GM04503 (cell line): ENCODE data around the gene PEX7.
"Not testable (repeated sequence)": the region's sequence is repeated elsewhere in the genome, so short reads cannot be mapped to it uniquely, and the experiment has no call there.

Experiments used
- DNase-seq: peaks from one replicate; pipeline ENCODE4 v3.0.0-alpha.2; 2012; ENCODE audit warnings: low read depth

Gene PEX7

DNA sequence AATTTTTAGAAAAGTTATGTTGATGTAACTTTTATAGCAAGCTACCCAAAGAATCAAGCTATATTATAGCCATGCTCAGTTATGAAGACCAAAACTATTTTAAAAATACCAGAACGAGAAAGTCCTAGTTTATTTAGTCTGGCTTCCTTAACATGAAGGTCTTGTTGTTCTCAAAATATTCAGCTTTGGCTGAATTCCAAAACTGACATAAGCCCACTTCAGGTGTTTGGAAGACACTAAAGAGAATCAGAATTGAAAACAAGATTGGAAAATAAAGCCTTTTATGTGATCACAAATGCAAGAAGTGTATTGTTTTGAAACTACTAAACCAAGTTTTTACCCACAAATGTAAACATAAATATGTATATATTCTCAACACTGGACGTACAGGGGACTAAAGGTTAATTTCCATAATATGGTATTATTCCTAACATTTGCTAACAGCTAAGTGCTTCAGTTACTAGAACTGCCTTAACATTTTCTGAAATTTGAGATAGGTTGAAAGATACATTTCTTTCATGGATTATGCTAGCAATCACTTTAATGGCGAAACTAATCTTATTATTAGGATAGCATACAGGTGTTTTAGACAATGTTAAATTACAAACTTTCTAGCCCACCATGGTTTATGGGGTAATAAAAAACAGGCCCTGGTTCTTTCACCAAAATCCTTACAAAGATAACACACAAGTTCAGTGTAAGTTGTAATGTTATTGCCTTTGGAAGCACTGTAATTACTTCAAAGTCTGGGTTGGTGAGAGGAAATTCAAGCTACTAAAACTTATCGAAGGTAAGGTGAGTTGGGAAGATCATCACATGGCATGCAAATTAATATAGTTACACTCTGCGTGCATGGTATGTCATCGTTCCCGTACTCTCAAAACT lies 31.7 kb upstream of the PEX7 start:
- no peak for DNase-seq

DNA sequence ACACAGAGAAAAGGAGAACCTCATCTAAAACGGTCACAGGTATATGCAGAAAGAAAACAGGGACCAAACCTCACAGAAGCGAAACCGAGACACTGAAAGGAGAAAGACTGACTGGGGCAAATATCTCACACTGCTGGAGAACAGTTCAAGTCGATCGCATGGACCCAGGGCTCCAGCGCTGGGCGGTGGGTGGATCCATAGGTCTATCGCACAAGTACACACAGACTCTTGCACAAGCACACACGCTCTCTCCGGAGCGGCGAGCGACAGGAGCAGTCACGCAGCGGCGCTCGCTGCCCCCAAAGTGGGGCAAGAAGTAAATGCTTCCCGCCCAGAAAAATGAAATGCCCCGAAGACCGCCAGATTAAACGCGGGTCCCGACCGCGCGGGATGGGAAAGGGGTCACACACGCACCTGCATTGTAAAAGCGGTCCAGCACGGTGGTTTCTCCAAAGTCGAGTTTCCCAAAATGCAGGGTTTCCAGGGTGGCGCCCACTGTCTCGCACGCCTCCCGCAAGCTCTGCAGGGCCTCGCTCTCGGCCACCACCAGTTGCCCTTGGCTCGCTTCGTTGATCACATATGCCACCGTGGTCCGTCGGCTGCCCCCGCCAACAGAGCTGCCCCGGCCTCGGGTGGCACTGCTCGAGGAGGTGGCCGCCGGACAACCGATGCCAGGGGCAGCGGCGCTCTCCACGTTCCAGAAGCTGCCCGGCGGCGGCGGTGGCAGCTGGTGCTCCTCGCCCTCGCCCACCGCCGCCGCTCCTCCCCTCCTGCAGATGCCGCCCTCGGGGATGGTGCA lies 30.9 kb upstream of the PEX7 start:
- no peak for DNase-seq

DNA sequence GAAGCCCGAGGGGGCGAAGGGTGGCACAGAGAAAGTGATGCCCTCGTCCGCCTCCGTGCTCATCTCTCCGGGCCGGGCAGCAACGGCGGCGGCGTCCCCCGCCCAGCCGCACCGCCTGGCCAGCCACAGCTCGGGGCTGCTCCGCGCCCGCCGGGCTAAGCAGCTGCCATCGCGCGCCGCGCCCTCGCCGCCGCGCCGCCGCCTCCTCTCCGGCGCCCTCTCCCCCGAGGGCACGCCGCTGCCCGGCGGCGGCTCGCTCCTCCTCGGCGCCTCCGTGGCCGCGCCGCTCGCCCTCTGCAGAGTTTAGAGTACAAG lies 30.3 kb upstream of the PEX7 start:
- DNase-seq = no peak

GRCh38 chr6:136792410-136793262 lies 29.8 kb upstream of the PEX7 start, which contains the start of gene MAP3K5:
Gene MAP3K5 (minus strand): TSS chr6:136792477. CDS start chr6:136792157, 320 bp downstream.
- peak; percentile 37 for DNase-seq

DNA sequence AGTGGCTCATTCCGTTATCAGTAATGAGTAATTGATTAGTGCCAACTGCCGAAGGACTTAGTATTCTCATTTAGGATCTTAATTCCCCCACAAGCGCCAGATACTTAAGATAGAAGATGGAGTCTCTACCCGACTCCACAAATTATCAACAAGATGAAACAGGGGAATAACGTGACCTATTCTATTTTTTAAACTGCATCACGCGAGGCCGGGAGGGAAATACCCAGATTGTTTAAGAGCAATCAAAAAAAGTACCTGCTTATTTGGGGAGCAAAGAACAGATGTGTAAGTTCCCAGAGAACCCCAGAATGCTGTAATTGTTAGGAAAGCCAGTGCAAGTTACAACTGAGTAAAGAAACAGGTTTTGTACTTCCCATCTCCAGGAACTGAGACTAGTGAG lies 29.0 kb upstream of the PEX7 start:
- DNase-seq = no peak

GRCh38 chr6:136795386-136795785 lies 27.0 kb upstream of the PEX7 start:
- DNase-seq = no peak

- DNase-seq = no peak
Observed at GRCh38 chr6:136795996-136796395, 26.4 kb upstream of the PEX7 start.

- DNase-seq = no peak
Observed at GRCh38 chr6:136798044-136798443, 24.3 kb upstream of the PEX7 start.

DNA sequence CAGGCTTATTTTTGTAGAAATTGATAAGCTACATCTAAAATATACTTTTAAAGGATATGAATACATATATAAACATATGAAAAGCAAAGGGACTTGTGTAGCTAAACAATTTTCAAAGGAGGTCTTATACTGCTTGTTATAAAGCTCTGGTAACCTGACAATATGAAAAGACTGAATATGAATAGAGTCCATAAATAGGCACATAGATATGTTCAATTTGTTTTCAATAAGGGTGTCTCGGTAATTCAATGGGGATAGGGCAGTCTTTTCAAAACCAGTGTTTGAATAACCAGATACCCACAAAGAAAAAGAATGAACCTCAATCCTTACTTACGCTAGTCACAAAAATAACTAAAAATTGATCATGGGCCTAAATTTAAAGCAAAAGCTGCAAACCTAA lies 20.8 kb upstream of the PEX7 start:
- DNase-seq = no peak

DNA sequence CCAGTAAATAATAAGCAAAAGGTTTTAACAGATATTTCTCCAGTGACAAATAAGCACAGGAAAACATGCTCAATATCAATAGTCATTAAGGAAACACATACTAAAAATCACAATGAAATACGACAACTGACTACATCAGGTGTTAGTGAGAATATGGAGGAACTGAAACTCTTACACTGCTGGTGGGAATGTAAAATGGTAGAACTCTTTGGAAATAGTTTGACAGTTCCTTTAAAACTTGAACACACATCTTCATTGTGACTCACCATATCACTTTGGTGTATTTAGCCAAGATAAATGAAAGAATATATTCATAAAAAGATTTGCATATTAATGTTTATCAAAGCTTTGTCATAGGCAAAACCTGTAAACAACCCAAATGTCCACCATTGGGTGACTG lies 18.8 kb upstream of the PEX7 start:
- DNase-seq = no peak

- no peak for DNase-seq
Observed at GRCh38 chr6:136809091-136809860, 13.1 kb upstream of the PEX7 start.

- DNase-seq = no peak
Observed at GRCh38 chr6:136811272-136811671, 11.1 kb upstream of the PEX7 start.

GRCh38 chr6:136812174-136812573 lies 10.2 kb upstream of the PEX7 start:
- no peak for DNase-seq

DNA sequence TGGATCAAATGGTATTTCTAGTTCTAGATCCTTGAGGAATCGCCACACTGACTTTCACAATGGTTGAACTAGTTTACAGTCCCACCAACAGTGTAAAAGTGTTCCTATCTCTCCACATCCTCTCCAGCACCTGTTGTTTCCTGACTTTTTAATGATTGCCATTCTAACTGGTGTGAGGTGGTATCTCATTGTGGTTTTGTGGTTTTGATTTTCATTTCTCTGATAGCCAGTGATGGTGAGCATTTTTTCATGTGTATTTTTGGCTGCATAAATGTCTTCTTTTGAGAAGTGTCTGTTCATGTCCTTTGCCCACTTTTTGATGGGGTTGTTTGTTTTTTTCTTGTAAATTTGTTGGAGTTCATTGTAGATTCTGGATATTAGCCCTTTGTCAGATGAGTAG lies 6.8 kb upstream of the PEX7 start:
- not testable (repeated sequence) for DNase-seq

GRCh38 chr6:136816656-136817055 lies 5.7 kb upstream of the PEX7 start:
- DNase-seq = no peak

GRCh38 chr6:136820561-136820960 lies 1.8 kb upstream of the PEX7 start:
- no peak for DNase-seq

DNA sequence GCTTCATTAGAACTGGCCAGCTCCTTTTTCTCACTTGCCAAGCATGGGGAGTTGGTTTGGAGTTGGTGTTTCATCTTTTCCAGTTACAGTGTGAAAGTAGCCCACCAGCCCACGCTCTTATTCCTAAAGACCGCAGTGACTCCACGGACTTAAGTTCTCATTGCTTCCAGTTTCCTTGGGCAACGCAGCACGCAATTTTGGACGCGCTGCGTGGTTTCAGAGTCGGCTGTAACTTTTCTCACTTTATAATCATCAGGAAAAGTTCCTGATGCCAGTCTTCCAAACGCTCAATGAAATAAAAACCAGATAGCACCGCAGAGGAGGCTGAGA lies 381 bp upstream of the PEX7 start:
- DNase-seq = no peak

DNA sequence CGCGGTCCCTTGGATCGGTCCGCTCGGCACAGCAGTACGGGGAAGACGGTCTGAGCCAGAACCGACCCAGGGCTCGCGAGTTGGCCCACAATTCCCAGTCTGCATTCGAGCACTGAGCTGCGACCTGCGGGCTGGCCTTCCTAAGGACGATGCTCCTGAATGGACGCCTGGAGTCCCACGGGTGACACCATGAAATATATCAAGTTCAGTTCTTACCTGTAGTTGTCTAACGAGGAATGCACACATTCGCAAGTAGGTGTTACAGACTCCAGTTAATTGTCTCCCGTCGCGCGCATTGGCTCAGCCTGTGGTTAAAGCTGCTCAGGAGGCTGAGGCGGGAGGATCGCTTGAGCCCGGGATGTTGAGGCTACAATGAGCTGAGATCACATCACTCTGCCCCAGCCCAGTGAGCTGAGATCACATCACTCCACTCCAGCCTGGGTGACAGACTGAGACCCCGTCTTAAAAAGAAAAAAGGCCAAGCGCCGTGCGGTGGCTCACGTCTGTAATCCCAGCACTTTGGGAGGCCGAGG lies 802 bp downstream of the PEX7 start:
- no peak for DNase-seq

GRCh38 chr6:136826216-136826615 lies 3.8 kb downstream of the PEX7 start:
- no peak for DNase-seq

DNA sequence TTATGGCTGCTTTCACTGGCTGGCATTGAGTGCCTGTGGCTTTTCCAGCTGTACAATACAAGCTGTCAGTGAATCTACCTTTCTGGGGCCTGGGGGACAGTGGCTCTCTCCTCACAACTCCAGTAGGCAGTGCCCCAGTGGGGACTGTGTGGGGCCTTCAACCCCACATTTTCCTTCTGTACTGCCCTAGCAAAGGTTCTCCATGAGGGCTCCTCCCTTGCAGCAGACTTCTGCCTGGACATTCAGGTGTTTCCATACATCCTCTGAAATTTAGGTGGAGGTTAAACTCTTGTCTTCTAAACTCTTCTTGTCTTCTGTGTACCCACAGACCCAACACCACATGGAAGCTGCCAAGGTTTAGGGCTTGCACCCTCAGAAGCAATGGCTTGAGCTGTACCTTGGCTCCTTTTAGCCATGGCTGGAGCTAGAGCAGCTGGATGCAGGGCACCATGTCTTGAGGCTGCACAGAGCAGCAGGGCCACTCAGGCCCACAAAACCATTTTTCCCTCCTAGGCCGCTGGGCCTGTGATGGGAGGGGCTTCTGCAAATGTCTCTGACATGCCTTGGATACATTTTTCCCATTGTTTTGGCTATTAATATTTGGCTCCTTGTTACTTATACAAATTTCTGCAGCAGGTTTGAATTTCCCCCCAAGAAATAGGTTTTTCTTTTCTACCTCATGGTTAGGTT lies 9.6 kb downstream of the PEX7 start:
- DNase-seq = no peak
